ENCODE measurements around the gene UQCC5. TPM values are rescaled to one million over a fixed set of nuclear protein-coding genes. Genes with fewer than 3 reads are reported as not detected.

Gene UQCC5
- polyA plus RNA-seq, 1 of the 3 experiments (the other 2 are of a cell fraction) = 124 TPM

- WGBS (ENCODE audit: low lambda C conversion rate) = 95% methylated on average over 5 of the region's 5 CpGs
Measured at GRCh38 chr3:52558436-52558835, 22.0 kb downstream of the UQCC5 start.

More at GRCh38 chr3:52558436-52558835, 22.0 kb downstream of the UQCC5 start:
- no peak for DNase-seq
- Histone ChIP-seq H3K79me2 (ENCODE audit: insufficient read depth) (no peaks in the 10 kb centered on the region), H3F3A (replicated peaks; ENCODE audit: insufficient read depth) (peaks cover 7% of the 10 kb centered on the region), H2AFZ (ENCODE audit: low read depth) (no peak overlapping the region), H3K4me3 (ENCODE audit: low read depth in 2 of 2, low read length in 1 of 2) (no peak overlapping the region), H4K20me1 (ENCODE audit: insufficient read depth) (0 out of 2 replicates have a peak, but pooled peaks cover 4% of the 10 kb centered on the region), H3K9me3 (no peaks in the 10 kb centered on the region), H3K36me3 (replicated peaks in 1 of 2; ENCODE audit: control insufficient read depth in 1 of 2, insufficient read depth in 2 of 2, low read length in 1 of 2) (peaks cover 73 to 78% of the 10 kb centered on the region in 2 experiments), H3K9me2 (no peaks in the 10 kb centered on the region), H3K27me3 (ENCODE audit: insufficient read depth) (no peaks in the 10 kb centered on the region), H3K4me1 (ENCODE audit: control insufficient read depth in 1 of 2, insufficient read depth in 2 of 2, low read depth in 1 of 2, low read length in 1 of 2) (peaks cover 7 to 8% of the 10 kb centered on the region in 2 experiments; a peak in 2 of 4 replicates), H3K9ac (no peak overlapping the region), H3K27ac (ENCODE audit: low read depth in 2 of 2, low read length in 1 of 2) (no peak overlapping the region), H3K4me2 (no peak overlapping the region)
- TF ChIP-seq TCF12 (IDR thresholded peaks at IDR 0.05) = no peak
- TF ChIP-seq, protein P1, sequence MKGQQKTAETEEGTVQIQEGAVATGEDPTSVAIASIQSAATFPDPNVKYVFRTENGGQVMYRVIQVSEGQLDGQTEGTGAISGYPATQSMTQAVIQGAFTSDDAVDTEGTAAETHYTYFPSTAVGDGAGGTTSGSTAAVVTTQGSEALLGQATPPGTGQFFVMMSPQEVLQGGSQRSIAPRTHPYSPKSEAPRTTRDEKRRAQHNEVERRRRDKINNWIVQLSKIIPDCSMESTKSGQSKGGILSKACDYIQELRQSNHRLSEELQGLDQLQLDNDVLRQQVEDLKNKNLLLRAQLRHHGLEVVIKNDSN (IDR thresholded peaks at IDR 0.05; ENCODE audit: borderline replicate concordance, low read depth) = no peak
- TF ChIP-seq, protein P2, sequence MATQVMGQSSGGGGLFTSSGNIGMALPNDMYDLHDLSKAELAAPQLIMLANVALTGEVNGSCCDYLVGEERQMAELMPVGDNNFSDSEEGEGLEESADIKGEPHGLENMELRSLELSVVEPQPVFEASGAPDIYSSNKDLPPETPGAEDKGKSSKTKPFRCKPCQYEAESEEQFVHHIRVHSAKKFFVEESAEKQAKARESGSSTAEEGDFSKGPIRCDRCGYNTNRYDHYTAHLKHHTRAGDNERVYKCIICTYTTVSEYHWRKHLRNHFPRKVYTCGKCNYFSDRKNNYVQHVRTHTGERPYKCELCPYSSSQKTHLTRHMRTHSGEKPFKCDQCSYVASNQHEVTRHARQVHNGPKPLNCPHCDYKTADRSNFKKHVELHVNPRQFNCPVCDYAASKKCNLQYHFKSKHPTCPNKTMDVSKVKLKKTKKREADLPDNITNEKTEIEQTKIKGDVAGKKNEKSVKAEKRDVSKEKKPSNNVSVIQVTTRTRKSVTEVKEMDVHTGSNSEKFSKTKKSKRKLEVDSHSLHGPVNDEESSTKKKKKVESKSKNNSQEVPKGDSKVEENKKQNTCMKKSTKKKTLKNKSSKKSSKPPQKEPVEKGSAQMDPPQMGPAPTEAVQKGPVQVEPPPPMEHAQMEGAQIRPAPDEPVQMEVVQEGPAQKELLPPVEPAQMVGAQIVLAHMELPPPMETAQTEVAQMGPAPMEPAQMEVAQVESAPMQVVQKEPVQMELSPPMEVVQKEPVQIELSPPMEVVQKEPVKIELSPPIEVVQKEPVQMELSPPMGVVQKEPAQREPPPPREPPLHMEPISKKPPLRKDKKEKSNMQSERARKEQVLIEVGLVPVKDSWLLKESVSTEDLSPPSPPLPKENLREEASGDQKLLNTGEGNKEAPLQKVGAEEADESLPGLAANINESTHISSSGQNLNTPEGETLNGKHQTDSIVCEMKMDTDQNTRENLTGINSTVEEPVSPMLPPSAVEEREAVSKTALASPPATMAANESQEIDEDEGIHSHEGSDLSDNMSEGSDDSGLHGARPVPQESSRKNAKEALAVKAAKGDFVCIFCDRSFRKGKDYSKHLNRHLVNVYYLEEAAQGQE (IDR thresholded peaks at IDR 0.05; ENCODE audit: low read depth, low read length) = no peak
- TF ChIP-seq GATA2 (CRISPR knock-in tag; IDR thresholded peaks at IDR 0.05) = no peak
- TF ChIP-seq, protein P3, sequence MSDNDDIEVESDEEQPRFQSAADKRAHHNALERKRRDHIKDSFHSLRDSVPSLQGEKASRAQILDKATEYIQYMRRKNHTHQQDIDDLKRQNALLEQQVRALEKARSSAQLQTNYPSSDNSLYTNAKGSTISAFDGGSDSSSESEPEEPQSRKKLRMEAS (IDR thresholded peaks at IDR 0.05; ENCODE audit: low read depth) = no peak
- TF ChIP-seq, protein P4, sequence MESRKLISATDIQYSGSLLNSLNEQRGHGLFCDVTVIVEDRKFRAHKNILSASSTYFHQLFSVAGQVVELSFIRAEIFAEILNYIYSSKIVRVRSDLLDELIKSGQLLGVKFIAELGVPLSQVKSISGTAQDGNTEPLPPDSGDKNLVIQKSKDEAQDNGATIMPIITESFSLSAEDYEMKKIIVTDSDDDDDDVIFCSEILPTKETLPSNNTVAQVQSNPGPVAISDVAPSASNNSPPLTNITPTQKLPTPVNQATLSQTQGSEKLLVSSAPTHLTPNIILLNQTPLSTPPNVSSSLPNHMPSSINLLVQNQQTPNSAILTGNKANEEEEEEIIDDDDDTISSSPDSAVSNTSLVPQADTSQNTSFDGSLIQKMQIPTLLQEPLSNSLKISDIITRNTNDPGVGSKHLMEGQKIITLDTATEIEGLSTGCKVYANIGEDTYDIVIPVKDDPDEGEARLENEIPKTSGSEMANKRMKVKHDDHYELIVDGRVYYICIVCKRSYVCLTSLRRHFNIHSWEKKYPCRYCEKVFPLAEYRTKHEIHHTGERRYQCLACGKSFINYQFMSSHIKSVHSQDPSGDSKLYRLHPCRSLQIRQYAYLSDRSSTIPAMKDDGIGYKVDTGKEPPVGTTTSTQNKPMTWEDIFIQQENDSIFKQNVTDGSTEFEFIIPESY (IDR thresholded peaks at IDR 0.05; ENCODE audit: borderline replicate concordance, low read depth) = no peak
- no peak for TF ChIP-seq MXI1 (IDR thresholded peaks at IDR 0.05; ENCODE audit: low read depth, low read length)
- TF ChIP-seq RXRA (IDR thresholded peaks at IDR 0.05; ENCODE audit: borderline replicate concordance, low read depth) = no peak
- no peak for TF ChIP-seq YY1 (IDR thresholded peaks at IDR 0.05; ENCODE audit: low read depth)
- TF ChIP-seq RCOR1 (IDR thresholded peaks at IDR 0.05; ENCODE audit: low read length) = no peak
- no peak for TF ChIP-seq NRF1 (IDR thresholded peaks at IDR 0.05; ENCODE audit: low read depth, low read length)
- no peak for TF ChIP-seq RAD21 (IDR thresholded peaks at IDR 0.05; ENCODE audit: low read length)
- no peak for TF ChIP-seq FOXM1 (IDR thresholded peaks at IDR 0.05; ENCODE audit: low read depth)
- TF ChIP-seq USF2 (IDR thresholded peaks at IDR 0.05; ENCODE audit: borderline replicate concordance, low read depth, low read length) = no peak
- no peak for TF ChIP-seq SIN3A (IDR thresholded peaks at IDR 0.05; ENCODE audit: borderline replicate concordance, low read depth, low read length)
- no peak for TF ChIP-seq CHD2 (IDR thresholded peaks at IDR 0.05; ENCODE audit: low read length, partially characterized antibody)
- TF ChIP-seq RFX5 (IDR thresholded peaks at IDR 0.05; ENCODE audit: low read length) = no peak
- TF ChIP-seq, protein P5, sequence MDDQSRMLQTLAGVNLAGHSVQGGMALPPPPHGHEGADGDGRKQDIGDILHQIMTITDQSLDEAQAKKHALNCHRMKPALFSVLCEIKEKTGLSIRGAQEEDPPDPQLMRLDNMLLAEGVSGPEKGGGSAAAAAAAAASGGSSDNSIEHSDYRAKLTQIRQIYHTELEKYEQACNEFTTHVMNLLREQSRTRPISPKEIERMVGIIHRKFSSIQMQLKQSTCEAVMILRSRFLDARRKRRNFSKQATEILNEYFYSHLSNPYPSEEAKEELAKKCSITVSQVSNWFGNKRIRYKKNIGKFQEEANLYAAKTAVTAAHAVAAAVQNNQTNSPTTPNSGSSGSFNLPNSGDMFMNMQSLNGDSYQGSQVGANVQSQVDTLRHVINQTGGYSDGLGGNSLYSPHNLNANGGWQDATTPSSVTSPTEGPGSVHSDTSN (IDR thresholded peaks at IDR 0.05) = no peak
- CTCF ChIA-PET = no interaction called here
- POLR2A ChIA-PET = no interaction called here

Measured in SK-N-SH (cell line).